ENCODE results near the gene TMEM30B.
"Not testable (repeated sequence)": the region's sequence is repeated elsewhere in the genome, so short reads cannot be mapped to it uniquely, and the experiment has no call there.

TMEM30B gene

GRCh38 chr14:61319706-61320105 lies 38.6 kb upstream of the TMEM30B start:
- no peak for DNase-seq (ENCODE audit: low spot score)
- no peak for TF ChIP-seq CTCF (IDR thresholded peaks at IDR 0.05)
- H3K27ac ChIP-seq: no peak overlapping the region
- H3K4me3 ChIP-seq: no peak overlapping the region

- Histone ChIP-seq H3K27ac (no peak overlapping the region), H3K4me3 (no peak overlapping the region)
- no peak for DNase-seq (ENCODE audit: low spot score)
- no peak for TF ChIP-seq CTCF (IDR thresholded peaks at IDR 0.05)
Observed at GRCh38 chr14:61319086-61319485, 37.9 kb upstream of the TMEM30B start.

- no peak for TF ChIP-seq CTCF (IDR thresholded peaks at IDR 0.05)
- no peak for DNase-seq (ENCODE audit: low spot score)
- Histone ChIP-seq H3K4me3 (no peak overlapping the region), H3K27ac (no peak overlapping the region)
Observed at GRCh38 chr14:61315313-61315712, 34.2 kb upstream of the TMEM30B start.

GRCh38 chr14:61308701-61309100 lies 27.6 kb upstream of the TMEM30B start:
- H3K4me3 ChIP-seq; DNase-seq (ENCODE audit: low spot score); H3K27ac ChIP-seq: not testable (repeated sequence)

DNA sequence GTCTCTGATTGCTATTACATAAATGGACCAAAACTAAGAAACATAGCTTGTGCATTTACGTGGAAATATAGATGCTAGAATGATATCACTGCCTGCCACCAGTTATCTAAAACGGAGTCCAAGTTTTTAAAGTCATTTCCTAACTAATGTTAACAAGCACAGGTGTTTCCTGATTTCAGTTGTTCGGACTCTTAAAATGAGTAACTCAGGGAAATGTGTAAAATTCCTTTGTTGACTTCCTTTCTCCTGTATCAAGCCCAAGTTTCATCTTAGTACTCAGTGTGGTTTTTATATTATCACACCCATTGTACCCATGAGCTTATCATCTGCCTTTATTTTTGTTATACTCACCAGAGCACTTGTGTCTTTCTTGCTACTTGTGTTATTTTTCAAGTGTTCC lies 27.1 kb upstream of the TMEM30B start:
- no peak for DNase-seq (ENCODE audit: low spot score)
- no peak for TF ChIP-seq CTCF (IDR thresholded peaks at IDR 0.05)
- Histone ChIP-seq H3K4me3 (no peak overlapping the region), H3K27ac (no peak overlapping the region)

- no peak for DNase-seq (ENCODE audit: low spot score)
- TF ChIP-seq CTCF (IDR thresholded peaks at IDR 0.05): no peak
- Histone ChIP-seq H3K27ac (no peak overlapping the region), H3K4me3 (no peak overlapping the region)
Observed at GRCh38 chr14:61304688-61305087, 23.6 kb upstream of the TMEM30B start.

- TF ChIP-seq CTCF (IDR thresholded peaks at IDR 0.05): no peak
Observed at GRCh38 chr14:61300754-61301153, 19.6 kb upstream of the TMEM30B start.

GRCh38 chr14:61300209-61300608 lies 19.1 kb upstream of the TMEM30B start:
- Histone ChIP-seq H3K4me3 (no peak overlapping the region), H3K27ac (no peak overlapping the region)
- no peak for DNase-seq (ENCODE audit: low spot score)
- no peak for TF ChIP-seq CTCF (IDR thresholded peaks at IDR 0.05)

More at GRCh38 chr14:61300754-61301153, 19.6 kb upstream of the TMEM30B start:
- Histone ChIP-seq H3K4me3 (no peak overlapping the region), H3K27ac (no peak overlapping the region)
- no peak for DNase-seq (ENCODE audit: low spot score)

Measured in coronary artery (tissue), 2 donors.